Endothelial cell of umbilical vein (primary cell): ENCODE measurements around the gene PDE4B. TPM values are rescaled to one million over a fixed set of nuclear protein-coding genes. Genes with fewer than 3 reads are reported as not detected.

ENCODE experiments used
- BruUV-seq: library from RNA; stranded (reverse); fragments of 400-500 nt; replicated peaks from 2 replicates; lab custom pipeline; 2021; lab: Mats Ljungman, UMichigan
- CTCF ChIA-PET: fragments of 300-600, 350-600 bp; sonication (Branson Sonifier 250); formaldehyde crosslinking; loops from one replicate; lab custom pipeline; 2021; ENCODE audit warnings: antibody characterized with exemption, inconsistent platforms; lab: Charles Lee
- POLR2A ChIA-PET: fragments of 300-600, 350-600 bp; sonication (Branson Sonifier 250); formaldehyde crosslinking; loops from one replicate; lab custom pipeline; 2021; ENCODE audit warnings: antibody characterized with exemption, inconsistent platforms; lab: Charles Lee
- DNase-seq: peaks from one replicate; pipeline ENCODE4 v3.0.0-alpha.2; 2011; ENCODE audit warnings: low read depth, low spot score
- FAIRE-seq: peaks from 2 replicates; lab custom pipeline; 2011; peaks lifted over from hg19 to GRCh38; lab: Jason Lieb, UNC
- H2AFZ ChIP-seq: 2 replicates; pipeline ENCODE4 v1.6.0; 2012; ENCODE audit warnings: low read depth, low read length, control low read depth, inconsistent platforms
- H3K27ac ChIP-seq: 2 replicates; pipeline ENCODE4 v1.5.1; 2011; ENCODE audit warnings: low read depth, mild to moderate bottlenecking, control low read depth, low read length, moderate library complexity; ENCODE audit not compliant: insufficient read depth
- H3K27me3 ChIP-seq, 2 experiments: 2 replicates each; pipeline versions ENCODE4 v1.6.0 to v1.6.1; 2011; ENCODE audit warnings: low read length in 2 of 2, mixed read lengths in 1 of 2; ENCODE audit not compliant: control insufficient read depth in 2 of 2, insufficient read depth in 2 of 2
- H3K36me3 ChIP-seq, 2 experiments: 2 replicates in 1 of 2; 3 replicates in 1 of 2; pipeline ENCODE4 v1.5.1; 2011; ENCODE audit warnings: low read length in 2 of 2, mild to moderate bottlenecking in 1 of 2, moderate library complexity in 1 of 2; ENCODE audit not compliant: control insufficient read depth in 2 of 2, insufficient read depth in 2 of 2; ENCODE audit errors: extremely low read depth in 1 of 2
- H3K4me1 ChIP-seq: 3 replicates; pipeline ENCODE4 v1.5.1; 2011; ENCODE audit warnings: mild to moderate bottlenecking, low read length; ENCODE audit not compliant: control insufficient read depth, insufficient read depth; ENCODE audit errors: extremely low read depth
- H3K4me2 ChIP-seq: 2 replicates; pipeline ENCODE4 v1.6.1; 2011; ENCODE audit warnings: low read length, control low read depth, mixed read lengths; ENCODE audit not compliant: insufficient read depth
- H3K4me3 ChIP-seq, 3 experiments: fragments of 200-600 bp in 1 of 3; sonication (generic), shearing (Covaris generic) in 1 of 3; replicated peaks in 1 of 3; 2 replicates each; pipeline ENCODE4 v1.5.1; 2011 to 2016; ENCODE audit warnings: control low read depth in 3 of 3, low read length in 3 of 3, mild to moderate bottlenecking in 2 of 3, inconsistent platforms in 1 of 3, low read depth in 1 of 3, moderate library complexity in 1 of 3; ENCODE audit not compliant: insufficient read depth in 1 of 3
- H3K79me2 ChIP-seq: 2 replicates; pipeline ENCODE4 v1.6.0; 2012; ENCODE audit warnings: low read length, inconsistent platforms; ENCODE audit not compliant: control insufficient read depth, insufficient read depth
- H3K9ac ChIP-seq: replicated peaks from 2 replicates; pipeline ENCODE3; 2011; ENCODE audit warnings: low read length, control low read depth; ENCODE audit not compliant: insufficient read depth; ENCODE audit errors: extremely low read depth
- H3K9me1 ChIP-seq: replicated peaks from 3 replicates; pipeline ENCODE4 v1.6.0; 2011; ENCODE audit warnings: mild to moderate bottlenecking, low read length; ENCODE audit not compliant: control insufficient read depth, insufficient read depth; ENCODE audit errors: extremely low read depth
- H3K9me3 ChIP-seq: replicated peaks from 2 replicates; pipeline ENCODE4 v1.5.1; 2012; ENCODE audit warnings: low read length, inconsistent platforms; ENCODE audit not compliant: control insufficient read depth, insufficient read depth
- H4K20me1 ChIP-seq: replicated peaks from 2 replicates; pipeline ENCODE3; 2011; ENCODE audit warnings: mild to moderate bottlenecking, low read length; ENCODE audit not compliant: control insufficient read depth, insufficient read depth; ENCODE audit errors: extremely low read depth
- CTCF ChIP-seq, 2 donors: IDR thresholded peaks; 1 replicate in 1 of 2; 2 replicates in 1 of 2; pipeline ENCODE4 v1.5.1; 2011; ENCODE audit warnings: low read length in 2 of 2, mild to moderate bottlenecking in 2 of 2, moderate library complexity in 2 of 2, control low read depth in 1 of 2, inconsistent platforms in 1 of 2, low read depth in 1 of 2; ENCODE audit not compliant: insufficient read depth in 1 of 2; ENCODE audit errors: extremely low read depth in 1 of 2
- EZH2 ChIP-seq: IDR thresholded peaks from 2 replicates; pipeline ENCODE4 v1.6.1; 2012; ENCODE audit warnings: borderline replicate concordance, low read depth, mild to moderate bottlenecking, moderate library complexity, low read length, inconsistent platforms; ENCODE audit not compliant: severe bottlenecking
- GATA2 ChIP-seq: IDR thresholded peaks from 2 replicates; pipeline ENCODE4 v1.7.0; 2011; ENCODE audit warnings: low read depth, mild to moderate bottlenecking, moderate library complexity, mixed read lengths, low read length; ENCODE audit not compliant: insufficient read length, insufficient read depth
- dilution Hi-C: fragments of 300-500 bp; cut with MboI; formaldehyde crosslinking; loops from one replicate; pipeline ENCODE4 v1.15.0; 2019; ENCODE audit warnings: low sequenced_read_pairs; ENCODE audit not compliant: extremely low pct_ligation_motif_present
- intact Hi-C: fragments of 100-400 bp; cut with micrococcal nuclease; formaldehyde crosslinking; loops from one replicate; pipeline ENCODE4 v1.10.0; 2022
- polyA plus RNA-seq, 4 experiments: library from polyadenylated mRNA; depleted of rRNA in 3 of 4; stranded (reverse) in 3 of 4; unstranded in 1 of 4; fragments of >200 nt; gene quantifications; 2 replicates each; pipeline versions ENCODE4 v1.2.1 to v1.2.3, GENCODE V29; 2011 to 2012; ENCODE audit warnings: missing spikeins in 1 of 4
- small RNA-seq: library from RNA; depleted of rRNA; stranded (forward); fragments of <200 nt; gene quantifications from one replicate; pipeline ENCODE3, GENCODE V24; 2012; ENCODE audit warnings: low replicate concordance, low read depth; ENCODE audit not compliant: insufficient read depth, insufficient read length
- total RNA-seq: library from RNA; stranded (reverse); gene quantifications from 2 replicates; pipeline ENCODE4 v1.2.3, GENCODE V29; 2021

Gene PDE4B
- total and polyA plus RNA-seq, 2 donors (not counting 3 experiments of a cell fraction or from before 2014, with no cell fraction given) = 63.5 to 69.8 TPM

GRCh38 chr1:66422804-66423203, 630.1 kb downstream of the PDE4B start:
- H3K9me3 ChIP-seq = no peaks in the 10 kb centered on the region
- H3K9me1 ChIP-seq = no peaks in the 10 kb centered on the region
- no peaks in the 10 kb centered on the region for H3K36me3 ChIP-seq
- no peaks in the 10 kb centered on the region for H4K20me1 ChIP-seq
- no peak overlapping the region for H3K9ac ChIP-seq
- TF ChIP-seq EZH2 (no peak), GATA2 (no peak), CTCF (IDR thresholded peaks at IDR 0.05; ENCODE audit: extremely low read depth in 1 of 2, insufficient read depth in 1 of 2, low read depth in 1 of 2, low read length in 2 of 2) (no peak)
- FAIRE-seq = no peak
- H3K27ac ChIP-seq = no peak overlapping the region
- no TSS peak for BruUV-seq
- H3K4me3 ChIP-seq = no peak overlapping the region
- DNase-seq = no peak
- H2AFZ ChIP-seq = no peak overlapping the region
- intact Hi-C loops (no loop called here), dilution Hi-C loops (no loop called here)
- H3K4me1 ChIP-seq = no peaks in the 10 kb centered on the region
- CTCF ChIA-PET = no interaction called here
- POLR2A ChIA-PET = no interaction called here
- H3K4me2 ChIP-seq = no peak overlapping the region
- no peaks in the 10 kb centered on the region for H3K27me3 ChIP-seq
- no peaks in the 10 kb centered on the region for H3K79me2 ChIP-seq

Small RNAs within 50 kb of the gene (small RNA-seq; reads per million reads assigned to genes)
- not detected for gene RN7SL854P
- not detected for gene RNU4-88P
